SIG-M5 (cell line): ENCODE measurements around the gene OSBP.

Experiments used
- DNase-seq: peaks from one replicate; lab custom pipeline; 2025; lab: John Stamatoyannopoulos, UW

The OSBP gene

DNA sequence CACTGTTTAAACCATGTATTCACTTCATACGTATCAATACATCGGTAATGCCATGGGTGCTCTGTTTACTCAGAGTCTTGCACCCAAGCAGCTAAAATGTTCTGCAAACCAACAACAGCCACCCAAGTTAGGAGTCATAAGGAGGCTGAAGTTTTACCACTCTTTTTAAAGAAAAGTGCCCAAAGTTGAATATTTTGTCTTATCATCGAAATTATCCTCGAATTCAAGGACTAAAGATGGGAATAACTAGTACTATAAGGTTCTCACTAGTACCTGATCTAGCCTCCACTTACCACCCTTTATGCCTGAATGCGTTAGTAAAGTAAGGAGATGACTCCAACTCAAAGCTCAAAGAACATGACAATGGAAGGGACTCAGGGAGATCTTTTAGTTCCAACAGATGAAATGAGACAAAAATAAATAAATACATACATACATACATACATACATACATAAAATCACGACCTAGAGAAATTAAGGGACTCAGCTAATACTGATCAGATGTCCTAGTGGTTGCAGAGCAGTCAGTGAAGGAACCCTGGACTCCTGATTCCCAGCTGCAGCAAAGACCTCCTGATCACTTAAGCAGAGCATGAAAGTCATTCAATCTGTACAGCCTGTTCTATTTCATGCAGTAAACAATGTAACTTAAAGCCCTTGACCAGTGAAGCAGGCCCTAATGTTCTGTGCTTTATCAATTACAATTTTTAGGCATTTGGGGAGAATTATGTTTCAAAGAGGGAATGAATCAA is 7.7 kb downstream of the OSBP start:
- DNase-seq, result no peak

DNA sequence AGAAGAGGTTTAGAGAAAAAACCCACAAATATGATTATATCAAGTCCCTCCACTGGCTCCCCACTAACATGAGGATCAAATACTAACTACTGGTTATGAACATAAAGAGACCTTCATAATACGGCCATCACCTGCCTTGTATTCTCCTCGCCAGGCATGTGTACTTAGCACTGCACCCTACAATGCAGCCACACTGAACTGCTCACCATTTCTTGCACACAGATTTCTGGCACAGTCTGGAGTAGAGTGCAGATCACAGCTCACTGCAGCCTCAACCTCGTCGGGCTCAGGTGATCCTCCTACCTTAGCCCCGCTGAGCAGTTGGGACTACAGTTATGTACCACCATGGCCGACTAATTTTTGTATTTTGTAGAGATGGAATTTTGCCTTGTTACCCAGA is 13.1 kb downstream of the OSBP start:
- DNase-seq, result no peak

DNA sequence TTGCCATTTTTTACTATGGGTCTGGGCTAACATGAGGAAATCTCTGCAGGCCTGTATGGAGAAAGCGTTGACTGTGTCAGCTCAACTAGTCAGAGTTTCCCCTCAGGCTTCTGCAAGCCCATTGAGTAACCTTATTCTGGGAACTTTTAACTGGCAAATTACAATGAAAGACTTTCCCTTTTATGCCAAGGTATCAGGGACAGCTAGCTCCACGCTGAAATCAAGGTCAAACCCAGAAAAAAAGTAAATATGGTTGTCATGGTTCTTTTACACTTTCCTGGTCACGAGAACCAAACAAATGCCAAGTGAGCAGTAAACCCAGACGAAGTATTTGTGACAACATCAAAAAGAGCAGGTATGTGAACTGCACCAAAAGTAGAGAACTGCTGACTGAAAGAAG is 13.8 kb downstream of the OSBP start:
- no peak for DNase-seq

DNA sequence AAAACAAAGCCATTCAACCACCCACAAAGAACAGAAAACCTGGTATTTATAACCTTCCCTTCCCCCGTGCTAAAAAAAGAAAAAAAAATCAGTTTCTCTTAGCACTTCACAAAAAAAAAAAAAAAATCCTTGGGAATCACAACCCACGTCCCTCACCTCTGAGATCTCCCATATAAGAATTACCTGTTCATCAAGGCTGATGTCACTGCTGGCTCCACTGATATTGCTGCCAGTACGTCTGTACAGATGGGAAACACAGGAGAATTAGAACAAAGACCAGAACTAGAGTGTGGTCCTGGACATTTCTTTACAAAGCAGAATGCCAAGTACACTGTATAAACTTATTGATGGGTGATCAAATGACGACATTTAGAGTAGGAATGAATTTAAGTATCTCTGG is 14.9 kb downstream of the OSBP start:
- no peak for DNase-seq

DNA sequence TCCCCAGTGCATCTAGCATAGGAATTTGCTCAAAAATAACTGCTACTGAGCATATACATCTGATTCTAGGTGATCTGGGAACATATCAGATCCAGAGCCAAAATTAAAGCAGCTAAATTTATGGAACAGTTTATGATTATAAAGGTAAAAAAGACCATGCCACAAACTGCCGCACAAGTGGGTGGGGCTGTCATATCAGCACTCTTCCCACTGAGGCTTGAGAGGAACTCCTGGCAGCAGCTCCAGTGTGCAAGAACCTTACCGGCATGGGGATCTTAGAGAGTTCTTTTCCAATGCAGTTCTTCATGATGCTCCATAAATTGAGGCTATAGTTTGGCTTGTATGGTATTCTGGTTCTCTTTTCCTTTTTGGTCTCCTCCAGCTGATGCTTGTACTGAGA is 15.3 kb downstream of the OSBP start:
- no peak for DNase-seq

DNA sequence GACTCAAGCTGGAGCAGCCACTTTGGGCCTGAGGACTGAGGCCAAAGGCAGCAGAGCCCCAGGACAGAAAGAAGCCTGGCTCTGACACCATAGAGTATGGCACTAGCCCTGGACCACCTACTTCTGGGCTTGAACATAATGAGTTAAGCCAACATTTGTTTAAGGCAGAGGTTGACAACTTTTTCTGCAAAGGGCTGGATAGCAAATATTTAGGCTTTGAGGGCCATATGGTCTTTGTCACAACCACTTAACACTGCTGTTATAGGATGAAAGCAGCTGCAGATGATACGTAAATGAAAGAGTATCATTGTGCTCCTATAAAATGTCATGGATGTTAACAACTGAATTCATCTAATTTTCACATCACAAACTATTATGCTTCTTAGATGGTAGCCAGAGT is 16.6 kb downstream of the OSBP start:
- DNase-seq, result no peak

DNA sequence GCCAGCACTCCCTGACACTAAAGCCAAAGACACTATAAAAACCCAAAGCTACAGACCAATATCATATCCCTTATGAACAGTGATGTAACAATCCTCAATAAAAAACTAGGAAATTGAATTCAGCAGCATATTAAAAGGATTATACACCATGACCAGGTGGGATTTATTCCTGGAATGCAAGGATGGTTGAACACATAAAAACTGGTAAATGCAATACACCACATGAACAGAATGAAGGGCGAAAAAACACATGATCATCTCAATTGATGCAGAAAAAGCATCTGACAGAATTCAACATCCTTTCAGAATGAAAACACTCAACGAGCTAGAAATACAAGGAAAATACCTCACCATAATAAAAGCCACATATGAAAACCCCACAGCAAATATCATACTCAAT is 31.3 kb downstream of the OSBP start:
- no peak for DNase-seq

DNA sequence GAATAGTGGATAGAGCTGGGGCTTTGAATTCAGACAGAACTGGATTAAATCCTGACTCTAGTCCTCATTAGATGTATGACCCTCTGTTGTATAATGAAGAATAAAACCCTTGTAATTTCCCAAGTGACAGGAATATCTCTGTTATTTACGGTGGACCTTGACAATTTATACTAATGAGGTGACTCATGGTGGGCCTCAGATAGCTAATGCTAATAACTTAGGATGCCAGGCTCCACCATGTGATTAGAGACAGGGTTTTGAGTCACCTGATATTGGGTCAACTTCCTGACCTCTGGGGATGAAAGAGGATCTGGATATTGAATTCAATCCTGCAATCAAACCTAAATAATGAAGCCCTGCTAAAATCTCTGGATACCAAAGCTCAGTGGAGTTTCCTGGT is 33.6 kb downstream of the OSBP start:
- DNase-seq, result no peak

DNA sequence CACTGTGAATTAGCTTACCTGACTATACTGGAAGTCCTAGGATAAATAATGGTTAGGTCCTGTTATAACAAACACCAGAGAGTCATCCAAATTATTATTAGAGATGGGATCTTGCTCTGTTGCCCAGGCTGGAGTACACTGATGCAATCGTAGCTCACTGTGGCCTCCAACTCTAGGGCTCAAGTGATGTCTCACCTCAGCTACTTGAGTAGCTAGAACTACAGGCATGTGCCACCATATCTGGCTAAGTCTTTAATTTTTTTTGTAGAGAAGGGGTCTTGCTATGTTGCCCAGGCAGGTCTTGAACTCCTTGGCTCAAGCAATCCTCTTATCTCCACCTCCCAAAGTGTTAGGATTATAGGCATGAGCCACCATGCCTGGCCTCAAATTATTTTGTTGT is 37.2 kb downstream of the OSBP start:
- no peak for DNase-seq

DNA sequence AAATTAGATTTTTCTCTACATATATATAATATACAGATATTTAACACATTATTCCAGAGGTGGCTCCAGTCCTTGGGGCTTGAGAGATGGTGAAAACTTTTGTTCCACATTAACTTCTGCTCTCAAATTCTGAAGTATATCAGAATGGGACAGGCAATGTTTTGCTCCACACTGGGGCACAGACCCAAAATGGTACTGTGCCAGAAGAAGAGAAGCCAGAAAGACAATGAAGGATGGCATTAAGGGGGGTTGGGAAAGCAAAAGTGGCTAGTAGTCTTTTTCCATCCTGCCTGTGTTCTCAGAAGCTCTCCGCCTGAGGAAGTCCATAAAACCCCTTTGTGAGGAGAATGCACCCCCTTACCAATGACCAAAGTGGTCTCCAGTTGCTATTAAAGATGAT is 40.1 kb downstream of the OSBP start:
- no peak for DNase-seq

DNA sequence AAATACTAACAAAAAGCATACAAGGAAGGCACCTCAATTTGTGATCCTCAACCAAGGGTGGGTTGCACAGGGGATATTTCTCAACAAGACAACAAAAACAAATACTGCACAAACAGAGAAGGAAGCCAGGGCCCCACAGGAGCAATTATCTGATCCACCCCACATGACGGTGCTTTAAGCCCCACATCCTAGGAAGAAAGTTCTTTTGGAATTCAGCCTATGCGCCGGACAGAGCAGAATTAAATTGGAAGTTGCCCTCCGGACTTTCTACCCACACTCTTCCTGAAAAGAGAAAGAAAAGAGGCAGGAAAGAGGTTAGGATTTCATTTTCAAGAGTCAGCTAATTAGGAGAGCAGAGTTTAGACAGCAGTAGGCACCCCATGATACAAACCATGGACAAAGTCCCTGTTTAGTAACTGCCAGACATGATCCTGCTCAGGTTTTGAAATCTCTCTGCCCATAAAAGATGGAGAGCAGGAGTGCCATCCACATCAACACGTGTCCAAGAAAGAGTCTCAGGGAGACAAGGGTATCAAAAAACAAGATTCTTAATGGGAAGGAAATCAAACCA is 40.6 kb downstream of the OSBP start:
- DNase-seq, result no peak

DNA sequence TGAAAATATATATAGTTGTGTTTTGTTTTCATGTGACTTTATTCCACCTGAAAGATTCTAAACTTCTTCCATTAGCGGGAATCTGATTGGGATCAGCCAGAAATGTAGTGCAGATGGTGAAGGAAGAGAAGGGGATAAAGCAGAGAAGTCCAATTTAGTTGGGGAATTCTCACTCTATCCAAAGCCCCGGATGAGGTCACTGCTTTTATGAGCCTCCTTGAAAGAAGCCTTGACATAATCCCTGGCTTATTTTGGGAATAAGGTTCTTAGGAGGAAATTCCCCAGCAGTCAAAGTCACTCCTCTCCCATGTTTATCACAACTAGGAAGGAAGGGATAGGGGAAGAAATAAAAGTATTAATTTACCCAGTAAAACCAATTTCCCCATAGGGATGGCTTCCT is 41.1 kb downstream of the OSBP start:
- DNase-seq, result no peak

DNA sequence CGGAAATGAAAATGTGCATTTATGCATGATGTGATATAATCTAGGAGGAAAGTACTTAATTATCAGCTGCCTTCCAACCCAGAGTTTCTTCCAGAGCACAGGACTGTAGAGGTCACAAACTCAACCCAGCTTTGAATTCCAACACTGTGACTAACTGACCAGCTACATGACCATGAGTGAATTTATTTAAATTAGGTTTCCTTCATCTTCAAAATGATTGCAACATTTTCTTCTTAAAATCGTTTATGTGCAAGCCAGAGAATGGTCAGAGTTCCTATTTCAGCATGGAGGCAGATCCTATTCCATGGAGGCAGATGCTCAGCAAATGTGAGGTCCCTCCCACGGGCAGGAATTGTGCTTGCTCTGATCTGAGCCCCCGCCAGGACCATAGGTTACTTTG is 42.4 kb downstream of the OSBP start:
- DNase-seq, result no peak

DNA sequence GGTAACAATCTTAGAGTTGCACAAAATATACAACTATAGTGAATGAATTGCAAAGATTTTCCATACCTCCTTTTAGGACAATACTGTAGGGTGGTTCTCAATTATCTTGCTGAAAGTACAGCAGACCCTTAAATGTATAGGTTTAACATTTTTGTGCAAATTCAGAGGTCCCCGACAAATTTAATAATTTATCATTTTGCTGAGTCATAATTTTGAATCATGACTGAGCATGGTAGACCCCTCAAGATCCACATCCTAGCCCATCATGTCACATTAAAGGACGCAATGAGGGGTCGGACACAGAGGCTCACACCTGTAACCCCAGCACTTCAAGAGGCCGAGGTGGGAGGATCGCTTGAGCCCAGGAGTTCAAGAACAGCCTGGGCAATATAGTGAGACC is 43.5 kb downstream of the OSBP start:
- DNase-seq, result no peak

DNA sequence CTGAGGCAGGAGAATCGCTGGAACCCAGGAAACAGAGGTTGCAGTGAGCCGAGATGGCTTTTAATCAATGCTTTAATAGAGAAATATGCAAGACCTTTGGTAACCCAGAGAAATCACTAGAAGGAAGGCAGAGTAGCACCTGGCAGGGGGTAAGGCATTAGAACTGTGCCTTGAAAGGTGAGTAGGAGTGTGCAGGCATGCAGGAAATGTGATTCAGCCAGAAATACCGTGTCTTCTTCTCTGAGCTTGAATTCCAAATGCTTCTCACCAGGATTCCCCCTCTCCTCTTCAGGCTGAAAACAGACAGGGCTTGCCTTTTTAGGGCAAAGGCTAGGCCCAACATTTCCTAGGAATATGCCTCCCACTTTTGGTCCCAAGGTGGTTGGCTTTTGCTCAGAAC is 53.3 kb downstream of the OSBP start:
- DNase-seq, result no peak

DNA sequence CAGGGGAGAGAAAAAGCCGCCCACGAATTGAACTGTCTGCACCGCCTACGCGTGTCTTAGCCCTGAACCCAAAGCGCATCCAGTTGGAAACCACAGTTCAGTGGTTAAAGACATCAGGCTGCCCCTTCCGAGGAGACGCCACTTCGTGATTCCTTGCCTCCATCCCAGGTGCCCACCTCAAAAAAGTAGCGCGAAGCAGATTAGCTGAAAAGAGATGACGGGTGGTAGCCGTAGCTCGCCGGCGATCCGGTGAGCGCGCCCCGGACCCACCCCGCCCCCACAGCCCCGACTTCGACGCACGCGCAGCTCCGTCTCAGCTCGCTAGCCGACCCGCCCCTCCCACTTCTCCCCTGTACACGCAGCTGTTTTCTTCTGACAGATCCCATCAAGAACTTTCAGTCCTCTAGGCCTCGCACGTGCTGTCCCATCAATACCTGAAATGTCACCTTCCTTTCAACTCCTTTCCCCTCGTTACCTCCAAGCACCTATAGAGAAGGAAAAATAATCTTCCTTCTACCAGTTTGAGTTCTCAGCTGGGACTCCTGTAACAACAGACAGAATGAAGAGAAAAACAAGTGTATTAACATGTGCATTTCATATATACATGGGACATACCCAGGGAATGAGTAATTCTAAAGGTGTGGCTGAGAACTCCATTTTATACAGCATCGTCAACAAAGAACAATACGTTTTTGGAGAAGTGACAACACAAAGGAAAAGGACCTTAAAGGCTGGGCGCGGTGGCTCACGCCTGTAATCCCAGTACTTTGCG is 54.7 kb downstream of the OSBP start:
- DNase-seq, result no peak

DNA sequence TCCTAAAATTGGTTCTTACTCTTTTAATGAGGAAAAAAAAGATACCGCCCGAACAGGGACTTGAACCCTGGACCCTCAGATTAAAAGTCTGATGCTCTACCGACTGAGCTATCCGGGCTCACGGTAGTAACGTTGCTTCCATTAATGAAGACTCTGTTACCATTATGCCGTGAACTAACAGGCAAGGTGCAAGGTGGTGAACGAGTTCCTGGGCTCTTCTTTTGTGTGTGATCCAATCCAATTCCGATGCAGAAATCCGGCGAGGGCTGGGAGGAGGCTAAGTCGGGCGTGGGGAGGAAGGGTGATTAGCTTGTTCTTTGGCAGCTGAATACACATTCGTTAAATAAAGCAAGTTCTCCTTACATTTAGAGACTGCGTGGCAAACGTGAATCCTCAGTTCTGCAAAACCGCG is 55.3 kb downstream of the OSBP start:
- no peak for DNase-seq

DNA sequence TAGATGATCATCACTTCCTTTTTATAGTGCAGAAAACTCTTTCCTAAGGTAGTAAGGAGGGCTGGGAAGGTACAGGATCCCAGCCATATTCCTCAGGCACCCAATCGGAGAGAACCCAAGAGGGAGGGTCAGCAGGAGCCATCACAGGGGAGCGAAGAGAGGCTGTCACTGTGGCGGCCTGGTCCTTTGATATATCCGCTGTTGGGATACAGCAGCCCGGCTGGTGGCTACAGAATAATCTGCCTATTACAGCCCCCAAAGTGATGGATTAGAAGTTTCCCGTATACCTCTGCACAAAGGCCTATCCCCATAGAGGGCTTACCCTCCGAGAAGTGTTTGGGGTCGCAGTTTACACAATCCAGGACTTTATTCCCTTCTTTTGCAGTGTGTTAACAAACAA is 55.7 kb downstream of the OSBP start:
- DNase-seq, result no peak

DNA sequence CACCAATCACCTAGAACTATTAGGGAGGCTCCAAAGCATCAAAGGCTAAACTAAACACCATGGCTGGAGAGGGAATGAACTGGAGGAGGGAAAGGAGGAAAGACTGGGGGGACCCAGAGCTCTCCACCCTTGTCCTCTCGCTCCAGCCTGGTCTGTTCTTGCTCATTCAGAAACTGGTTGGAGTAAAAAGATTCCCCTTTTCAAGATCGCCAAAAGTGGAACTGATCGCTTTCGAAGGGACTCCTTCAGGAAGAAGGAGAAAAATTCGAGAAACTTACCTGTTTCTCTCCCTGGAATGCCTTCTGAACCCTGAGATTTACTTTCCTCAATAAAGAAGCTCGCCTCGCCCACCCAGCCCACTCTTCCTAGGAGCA is 57.3 kb downstream of the OSBP start:
- DNase-seq, result no peak

DNA sequence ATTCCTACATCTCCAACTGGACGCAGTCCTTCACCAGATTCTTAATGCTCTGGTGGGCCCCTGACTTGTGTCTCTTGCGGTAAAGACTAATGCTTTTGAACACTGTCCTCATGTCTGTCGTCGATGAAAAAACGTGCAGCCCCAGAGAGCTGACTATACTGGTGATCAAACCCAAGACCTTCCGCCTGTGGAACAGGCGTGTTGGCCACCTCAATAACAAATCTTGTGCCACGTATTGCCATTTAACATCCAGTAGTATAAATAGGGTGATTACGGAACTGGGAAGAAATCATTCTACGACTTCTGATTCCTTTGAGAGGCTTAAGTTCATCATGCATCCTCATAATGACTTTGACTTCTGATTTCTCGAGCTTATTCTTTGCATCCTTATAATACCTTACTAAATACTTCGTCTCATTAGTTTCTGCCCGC is 58.6 kb downstream of the OSBP start:
- DNase-seq, result no peak

DNA sequence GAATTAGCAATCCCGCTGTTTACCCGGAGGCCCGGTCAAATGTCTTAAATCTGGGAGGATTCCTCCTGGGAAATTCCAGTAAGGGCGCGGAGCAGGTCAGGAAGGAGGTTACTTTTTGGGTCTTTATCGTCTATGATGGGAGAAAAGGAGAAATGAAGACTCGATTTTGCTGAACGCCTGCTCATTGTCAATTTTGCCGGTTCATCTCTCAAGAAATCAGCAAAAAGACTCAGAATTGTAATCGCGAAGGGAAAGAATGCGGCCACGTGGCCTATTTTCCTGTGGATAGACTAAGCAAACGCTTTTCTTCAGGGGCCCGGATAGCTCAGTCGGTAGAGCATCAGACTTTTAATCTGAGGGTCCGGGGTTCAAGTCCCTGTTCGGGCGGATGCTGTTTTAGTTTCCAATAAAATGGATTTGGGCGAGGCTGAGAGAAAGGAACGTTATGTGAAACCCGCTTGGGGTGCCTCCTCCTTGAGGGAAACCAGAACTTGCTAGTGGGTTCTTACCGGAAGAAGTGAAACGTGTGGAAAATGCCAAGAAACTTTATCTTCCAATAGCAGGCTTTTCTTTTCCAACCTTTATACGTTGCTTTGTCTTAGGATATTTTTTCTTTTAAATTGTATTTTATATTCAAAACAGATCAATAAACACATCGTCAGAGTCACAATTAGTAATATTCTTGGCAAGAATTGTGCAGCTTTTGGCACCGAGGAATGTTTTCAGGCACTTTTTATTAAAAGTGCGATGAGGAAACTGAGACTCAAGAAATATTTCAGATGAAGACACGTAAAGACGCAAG is 59.3 kb downstream of the OSBP start:
- DNase-seq, result no peak

DNA sequence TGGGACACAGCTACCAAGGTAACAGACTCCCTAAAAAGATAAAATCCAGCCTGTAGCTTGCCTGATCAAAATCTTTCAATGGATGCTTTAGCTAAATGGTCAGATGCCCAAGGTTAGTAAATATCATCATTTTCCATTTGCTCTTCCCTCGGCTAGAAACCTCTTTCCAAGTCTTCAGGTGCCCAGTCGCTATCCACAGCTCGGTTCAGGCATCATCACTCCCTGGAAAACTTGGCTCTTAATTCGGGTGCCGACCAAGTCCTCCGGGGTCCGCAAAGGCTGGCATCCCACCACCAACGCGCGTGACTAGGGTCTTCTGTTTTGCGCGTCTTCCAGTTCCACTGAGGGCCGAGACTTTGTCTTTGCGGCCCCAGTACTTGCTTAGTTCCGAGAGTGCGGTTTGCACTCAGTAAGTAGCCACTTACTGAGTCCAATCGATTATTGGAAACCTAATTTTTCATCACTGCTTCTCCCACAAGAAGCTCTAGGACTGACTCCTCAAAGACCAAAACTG is 59.9 kb downstream of the OSBP start:
- no peak for DNase-seq
